Skeletal muscle cell (primary cell): ENCODE data around the gene SBNO2.
"Not testable (repeated sequence)": the region's sequence is repeated elsewhere in the genome, so short reads cannot be mapped to it uniquely, and the experiment has no call there.

ENCODE experiments used
- DNase-seq: peaks from one replicate; pipeline ENCODE4 v3.0.0-alpha.2; 2010; ENCODE audit warnings: low read depth
- H3K4me3 ChIP-seq: 2 replicates; pipeline ENCODE4 v1.5.1; 2011; ENCODE audit warnings: low read depth, mild to moderate bottlenecking, control low read depth, low read length, moderate library complexity

The SBNO2 gene

DNA sequence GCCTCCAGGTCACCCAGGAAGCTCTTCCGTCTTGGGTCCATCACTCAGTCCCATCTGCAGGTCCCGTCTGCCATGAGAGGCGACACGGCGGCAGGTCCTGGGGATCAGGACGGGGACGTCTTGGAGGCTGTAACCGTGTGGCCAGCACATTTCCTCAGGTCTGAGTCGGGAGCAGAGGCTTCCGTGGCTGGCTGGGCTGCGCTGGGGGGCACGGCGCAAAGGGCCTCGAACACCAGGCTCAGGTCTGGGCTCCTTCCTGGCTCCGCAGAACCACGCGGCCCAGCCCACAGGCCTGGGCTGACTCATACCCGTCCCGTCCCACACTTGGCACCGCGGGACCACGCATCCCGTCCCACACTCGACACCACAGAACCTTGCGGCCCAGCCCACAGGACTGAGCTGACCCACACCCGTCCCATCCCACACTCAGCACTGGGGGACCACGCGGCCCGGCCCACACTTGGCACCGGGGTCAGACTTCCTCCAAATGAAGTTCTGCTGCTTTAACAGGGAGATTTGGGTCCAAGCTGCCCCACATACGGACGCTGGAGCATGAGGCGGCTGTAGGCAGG is 30.2 kb downstream of the SBNO2 start:
- no peak for DNase-seq
- H3K4me3 ChIP-seq: no peak overlapping the region

DNA sequence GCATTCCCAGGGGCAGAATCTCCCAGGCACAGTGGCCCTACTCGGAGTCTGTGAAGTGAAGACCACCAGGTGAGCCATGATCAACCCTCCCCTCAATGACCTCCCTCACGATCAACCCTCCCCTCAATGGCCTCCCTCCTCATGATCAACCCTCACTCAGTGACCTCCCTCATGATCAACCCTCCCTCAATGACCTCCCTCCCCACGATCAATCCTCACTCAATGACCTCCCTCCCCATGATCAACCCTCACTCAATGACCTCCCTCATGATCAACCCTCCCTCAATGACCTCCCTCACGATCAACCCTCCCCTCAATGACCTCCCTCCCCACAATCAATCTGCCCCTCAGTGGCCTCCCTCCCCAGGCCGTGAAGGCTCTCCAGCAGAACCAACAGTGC is 32.1 kb downstream of the SBNO2 start:
- DNase-seq: no peak

DNA sequence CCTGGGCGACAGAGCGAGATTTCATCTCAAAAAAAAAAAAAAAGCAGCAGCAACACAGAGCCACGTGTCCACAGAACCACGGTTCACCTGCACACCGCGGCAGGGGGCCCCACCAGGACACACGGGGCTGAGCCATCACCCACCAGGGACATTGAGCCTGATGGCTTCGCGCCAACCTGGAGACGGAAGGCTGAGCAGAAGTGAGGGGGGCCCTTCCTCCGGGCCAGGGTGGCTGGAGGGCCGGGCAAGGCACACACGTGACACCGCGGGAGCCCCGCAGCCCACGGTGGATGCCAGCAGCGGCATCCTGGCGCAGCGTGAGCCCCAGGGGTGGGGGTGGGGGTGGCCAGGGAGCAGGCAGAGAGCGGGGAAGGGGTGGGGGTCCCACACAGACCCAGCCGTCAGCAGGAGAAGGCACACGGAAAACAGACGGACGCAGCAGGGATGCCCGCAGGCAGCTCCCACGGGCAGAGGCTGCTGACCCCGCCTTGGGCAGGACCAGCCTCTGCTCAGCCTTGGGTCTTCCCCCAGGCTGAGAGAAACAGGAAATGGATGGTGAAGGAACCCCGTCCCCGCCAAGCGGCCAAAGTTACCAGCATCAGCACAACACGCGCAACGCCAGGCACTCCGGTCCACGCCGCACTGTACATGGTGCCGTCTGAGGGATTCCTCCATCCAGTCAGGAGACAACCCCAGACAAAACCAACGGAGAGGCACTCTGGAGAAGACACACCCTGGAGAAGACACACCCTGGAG is 33.6 kb downstream of the SBNO2 start:
- DNase-seq: no peak
- H3K4me3 ChIP-seq: no peak overlapping the region

More for the DNA sequence above, 32.1 kb downstream of the SBNO2 start:
- H3K4me3 ChIP-seq: no peak overlapping the region

- no peak overlapping the region for H3K4me3 ChIP-seq
- DNase-seq: no peak
Observed at GRCh38 chr19:1139126-1139525, 34.9 kb downstream of the SBNO2 start.

DNA sequence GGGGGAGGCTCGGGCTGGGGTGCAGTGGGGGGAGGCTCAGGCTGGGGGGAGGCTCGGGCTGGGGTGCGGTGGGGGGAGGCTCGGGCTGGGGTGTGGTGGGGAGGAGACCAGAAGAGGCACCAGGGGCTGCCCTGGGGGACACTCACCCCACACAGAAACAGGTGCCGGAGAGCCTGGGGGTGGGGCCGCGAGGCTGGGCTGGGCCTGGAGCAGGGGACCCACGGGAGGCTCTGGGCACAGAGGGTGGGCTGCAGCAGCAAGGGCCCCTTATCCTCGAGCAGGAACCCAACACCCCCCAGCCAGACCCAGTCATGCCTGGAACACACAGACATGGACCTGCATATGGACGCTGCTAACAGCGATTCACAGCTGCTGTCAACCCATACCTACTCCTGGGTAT is 35.9 kb downstream of the SBNO2 start:
- no peak for DNase-seq
- no peak overlapping the region for H3K4me3 ChIP-seq

DNA sequence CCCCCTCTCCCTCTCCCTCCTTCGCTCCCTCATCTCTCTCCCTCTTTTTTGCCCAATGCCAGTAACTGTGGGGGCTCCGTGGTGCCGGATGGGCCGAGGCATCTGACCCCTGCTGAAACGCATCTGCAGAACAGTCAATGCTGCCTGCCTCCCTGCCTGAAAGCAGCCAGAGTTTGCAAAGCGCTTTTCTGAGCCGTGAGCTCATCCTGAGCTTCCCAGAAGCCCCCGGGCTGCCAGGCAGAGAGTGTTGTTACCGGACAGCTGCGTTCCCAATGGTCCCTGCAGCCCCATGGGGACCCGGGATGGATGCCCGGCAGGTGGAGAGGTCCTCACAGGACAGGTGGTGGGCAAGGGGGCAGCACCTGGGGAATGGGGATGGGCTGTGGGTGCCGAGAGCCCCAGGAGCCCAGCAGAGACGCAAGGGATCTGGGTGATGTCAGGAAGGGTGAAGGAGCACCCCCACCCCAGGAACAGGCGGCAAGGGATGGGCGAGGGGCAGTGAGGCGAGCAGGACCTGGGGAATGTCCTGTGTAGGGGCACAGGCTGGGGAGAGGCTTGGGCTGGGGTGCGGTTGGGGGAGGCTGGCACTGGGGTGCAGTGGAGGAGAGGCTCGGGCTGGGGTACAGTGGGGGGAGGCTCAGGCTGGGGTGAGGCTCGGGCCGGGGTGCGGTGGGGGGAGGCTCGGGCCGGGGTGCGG is 37.3 kb downstream of the SBNO2 start:
- no peak overlapping the region for H3K4me3 ChIP-seq
- no peak for DNase-seq

GRCh38 chr19:1136201-1136600 is 37.9 kb downstream of the SBNO2 start:
- DNase-seq: no peak
- H3K4me3 ChIP-seq: no peak overlapping the region

GRCh38 chr19:1135454-1135853 is 38.6 kb downstream of the SBNO2 start:
- no peak for DNase-seq

DNA sequence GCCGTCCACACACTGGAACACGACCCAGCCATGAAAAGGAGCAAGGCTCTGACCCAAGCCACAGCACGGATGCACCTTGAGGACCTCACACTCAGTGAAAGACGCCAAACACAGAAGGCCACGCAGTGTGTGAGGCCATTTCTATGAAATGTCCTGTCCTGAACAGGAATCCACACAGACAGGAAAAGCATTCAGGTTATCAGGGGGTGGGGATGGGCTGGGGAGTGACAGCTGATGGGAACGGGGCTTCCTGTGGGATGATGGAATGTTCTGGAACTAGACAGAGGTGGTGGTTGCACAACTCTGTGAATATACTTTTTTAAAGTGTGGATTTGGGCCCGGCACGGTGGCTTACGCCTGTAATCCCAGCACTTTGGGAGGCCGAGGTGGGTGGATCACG is 39.6 kb downstream of the SBNO2 start:
- DNase-seq: no peak
- no peak overlapping the region for H3K4me3 ChIP-seq

More at GRCh38 chr19:1135454-1135853, 38.6 kb downstream of the SBNO2 start:
- no peak overlapping the region for H3K4me3 ChIP-seq

GRCh38 chr19:1133471-1133929 is 40.6 kb downstream of the SBNO2 start:
- no peak for DNase-seq
- no peak overlapping the region for H3K4me3 ChIP-seq

DNA sequence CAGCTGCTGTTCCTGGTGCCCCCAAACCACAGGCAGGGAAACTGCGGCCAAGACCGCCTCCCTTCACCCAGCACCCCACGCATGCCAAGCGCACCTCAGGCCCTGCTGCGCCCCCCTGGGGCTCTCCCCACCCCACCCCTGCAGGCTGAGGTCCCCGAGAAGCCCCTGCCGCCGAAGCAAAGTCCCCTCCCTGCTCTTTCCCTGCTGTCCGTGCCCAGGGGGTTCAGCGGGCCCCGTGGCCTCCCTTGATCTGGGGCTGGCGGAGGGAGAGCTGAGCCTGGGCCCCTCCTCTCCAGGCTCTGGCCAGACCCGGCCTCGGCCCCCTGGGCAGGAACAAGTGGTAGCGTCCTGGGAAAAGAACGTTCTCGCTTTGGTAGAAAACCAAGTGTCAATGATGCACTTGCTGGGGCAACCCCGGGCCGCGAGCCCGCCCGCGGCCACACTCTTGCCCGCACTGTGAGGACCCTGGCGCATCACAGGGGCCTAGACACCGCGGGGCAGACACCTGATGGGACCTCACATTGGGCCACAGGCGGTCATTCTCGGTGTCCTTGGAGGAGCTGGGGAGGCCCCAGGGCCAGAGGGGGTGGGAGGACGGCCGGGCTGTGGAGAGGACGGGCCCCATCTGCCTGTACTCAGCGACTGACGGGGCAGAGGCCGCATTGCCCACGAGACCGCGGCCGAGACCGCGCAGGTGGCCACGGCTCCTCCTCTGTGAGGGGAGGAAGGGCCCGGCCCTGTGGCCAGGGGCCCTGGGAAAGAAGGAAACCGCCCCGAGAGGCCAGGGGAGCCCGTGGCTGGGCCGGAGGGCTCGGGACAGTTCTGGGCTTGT is 41.3 kb downstream of the SBNO2 start:
- H3K4me3 ChIP-seq: peak overlapping the region; percentile 72
- DNase-seq: no peak

GRCh38 chr19:1131718-1132551 is 42.1 kb downstream of the SBNO2 start:
- DNase-seq: peak; percentile 58
- peak overlapping the region; percentile 72 for H3K4me3 ChIP-seq

DNA sequence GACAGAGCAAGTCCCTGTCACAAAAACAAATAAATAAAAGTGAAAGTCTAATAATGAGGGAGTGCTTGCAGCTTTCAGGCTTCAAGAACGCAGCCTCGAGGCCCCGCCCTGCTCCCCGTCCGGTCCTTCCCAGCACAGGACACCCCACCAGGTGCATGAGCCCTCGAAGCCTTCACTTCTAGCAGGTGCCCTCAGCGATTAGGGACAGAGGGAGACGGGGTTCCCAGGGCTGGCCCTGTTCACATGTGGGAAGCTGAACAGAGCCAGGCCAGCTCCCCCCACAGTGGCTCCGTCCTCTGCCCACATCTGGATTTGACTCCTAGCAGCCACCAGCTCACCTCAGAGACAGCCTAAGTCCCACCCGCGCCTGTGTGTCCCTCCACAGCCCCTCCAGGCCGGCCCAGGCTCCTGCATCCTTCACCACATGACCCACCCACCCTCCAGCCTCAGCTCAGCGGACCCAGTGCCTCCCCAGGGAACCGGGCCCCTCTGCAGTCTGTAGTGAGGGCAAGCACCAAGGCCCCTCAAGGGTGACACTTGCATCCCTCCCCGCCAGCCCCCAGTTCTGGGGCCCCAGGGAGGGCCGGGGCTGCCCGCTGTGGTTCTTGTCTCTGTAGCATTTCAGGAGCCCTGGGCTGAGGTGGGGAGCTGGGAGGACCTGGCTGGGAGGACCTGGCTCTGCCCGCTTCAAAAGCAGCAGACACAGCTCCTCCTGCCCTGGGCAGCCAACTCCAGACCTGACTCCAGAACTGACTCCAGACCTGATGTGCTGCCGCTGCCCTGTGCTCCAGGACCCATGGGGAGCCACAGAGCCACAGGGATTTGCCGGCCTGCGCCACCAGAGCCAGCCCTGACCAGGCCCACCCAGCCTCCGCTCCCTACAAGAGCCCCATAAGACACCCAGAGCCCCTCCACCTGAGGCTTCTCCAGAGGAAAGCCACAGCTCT is 43.0 kb downstream of the SBNO2 start:
- H3K4me3 ChIP-seq: peak overlapping the region; percentile 72
- DNase-seq: no peak

DNA sequence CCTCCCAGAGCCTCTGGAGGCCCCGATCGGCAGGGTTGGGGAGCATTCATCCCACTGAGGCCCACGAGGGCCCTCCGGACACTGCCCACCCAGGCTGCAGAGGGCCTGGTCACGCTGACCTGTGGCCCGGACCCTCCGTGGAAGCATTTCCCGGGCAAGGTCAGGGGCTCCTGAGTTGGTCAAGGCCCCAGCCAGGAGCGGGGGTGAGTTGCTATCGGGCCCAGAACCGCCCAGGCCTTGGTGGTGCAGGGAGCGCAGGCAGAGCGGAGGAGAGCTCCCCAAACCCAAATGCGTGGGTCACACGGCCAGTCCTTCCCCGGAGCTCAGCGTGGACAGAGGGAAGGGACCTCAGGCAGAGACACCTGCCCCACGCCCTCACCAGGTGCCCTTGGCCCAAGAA is 44.5 kb downstream of the SBNO2 start:
- H3K4me3 ChIP-seq: no peak overlapping the region

DNA sequence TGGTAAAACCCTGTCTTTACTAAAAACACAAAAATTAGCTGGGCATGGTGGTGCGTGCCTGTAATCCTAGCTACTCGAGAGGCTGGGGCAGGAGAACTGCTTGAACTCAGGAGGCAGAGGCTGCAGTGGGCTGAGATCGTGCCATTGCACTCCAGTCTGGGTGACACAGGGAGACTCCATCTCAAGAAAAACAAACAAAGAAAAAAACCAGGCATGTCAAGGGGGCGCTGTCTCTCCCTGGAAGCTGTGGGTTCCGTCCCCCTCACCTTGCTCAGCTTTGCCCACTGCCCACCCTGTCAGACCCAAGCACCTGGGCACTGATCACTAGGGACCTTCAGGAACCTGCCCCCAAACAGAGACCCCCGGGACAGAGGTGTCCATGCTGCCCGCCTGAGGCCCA is 45.0 kb downstream of the SBNO2 start:
- DNase-seq, H3K4me3 ChIP-seq: not testable (repeated sequence)

More for the DNA sequence above, 44.5 kb downstream of the SBNO2 start:
- no peak for DNase-seq

- no peak overlapping the region for H3K4me3 ChIP-seq
- no peak for DNase-seq
Observed at GRCh38 chr19:1128106-1128505, 46.0 kb downstream of the SBNO2 start.

DNA sequence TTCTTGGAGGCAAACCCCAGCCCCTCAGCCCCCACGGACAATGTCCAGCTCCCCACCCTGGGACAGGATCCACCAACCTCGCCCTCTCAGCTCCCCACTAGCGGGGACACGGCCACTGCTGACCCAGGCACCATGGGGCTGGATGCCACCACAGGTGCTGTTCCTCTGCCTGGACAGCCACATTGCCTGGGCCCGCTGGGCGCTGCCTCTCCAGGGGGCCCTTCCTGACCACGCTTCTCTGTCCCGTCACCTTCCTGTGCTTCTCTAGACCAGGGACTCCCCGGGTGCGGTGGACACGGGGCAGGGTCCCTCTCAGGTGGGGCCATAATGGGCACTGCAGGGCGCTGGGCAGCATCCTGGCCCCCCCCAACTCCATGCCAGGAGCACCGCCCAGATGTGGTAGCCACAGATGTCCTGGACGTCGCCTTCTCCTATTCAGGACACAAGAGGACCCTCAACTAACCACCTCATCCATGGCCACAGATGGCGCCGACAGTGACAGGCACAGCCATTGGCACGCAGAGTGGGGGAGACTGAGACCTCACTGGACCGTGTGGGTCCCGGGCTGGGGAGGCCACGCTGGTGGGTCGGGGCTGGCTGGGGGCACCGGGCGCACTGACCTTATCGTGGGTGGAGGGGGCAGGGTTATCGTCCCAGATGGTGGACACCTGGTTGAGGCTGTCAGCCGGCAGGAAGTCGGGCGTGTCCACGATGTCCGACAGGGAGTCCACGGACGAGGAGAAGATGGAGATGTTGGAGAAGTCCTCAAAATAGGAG is 46.9 kb downstream of the SBNO2 start:
- H3K4me3 ChIP-seq: no peak overlapping the region
- no peak for DNase-seq
